Measurements from ENCODE around the gene RAB30.
A peak's percentile ranks its signal among the peaks of the same experiment; 100 is the strongest.

RAB30 gene

DNA sequence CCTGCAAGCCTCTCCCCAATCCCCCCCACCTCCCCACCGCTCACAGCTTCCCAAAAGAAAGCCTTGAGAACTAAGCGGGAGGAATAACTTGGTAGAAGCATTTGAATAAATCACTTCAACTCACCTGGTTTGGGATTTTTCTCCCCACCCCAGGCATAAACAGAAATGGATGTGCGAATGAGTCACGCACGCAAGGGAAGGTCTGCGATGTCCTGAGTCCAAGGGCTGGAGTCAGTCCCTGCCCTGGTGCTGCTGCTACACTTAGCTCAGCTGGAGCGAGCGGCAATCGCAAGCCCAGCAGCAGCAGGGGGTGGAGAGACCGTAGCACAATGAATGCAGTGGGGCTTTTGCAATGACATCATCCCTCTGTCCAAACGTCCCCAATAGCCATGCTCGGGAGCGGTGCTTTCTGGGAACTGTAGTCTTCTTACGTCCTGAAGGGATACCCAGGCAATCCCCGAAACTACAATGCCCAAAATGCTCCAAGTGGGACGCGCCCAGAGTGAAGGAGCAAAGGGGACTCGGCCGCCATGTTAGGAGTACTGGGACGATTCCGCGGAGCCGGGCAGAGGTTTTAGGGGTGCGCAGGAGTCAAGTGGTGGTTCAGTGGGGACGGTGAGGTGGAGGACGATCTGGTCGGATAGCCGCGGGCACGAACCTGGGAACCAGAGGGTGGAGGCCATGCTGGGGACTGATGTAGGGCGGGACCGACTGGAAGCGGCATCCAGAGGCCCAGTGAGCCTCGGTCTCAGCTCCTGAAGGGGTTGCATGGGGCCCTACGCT lies at the start of gene RAB30:
Gene RAB30, minus strand, starts transcription at position 331 of the 783 bp plus-strand sequence. CDS start 74,581 bp downstream, outside the sequence.
- DNase-seq (ENCODE audit: low spot score), result peak; percentile 99

DNA sequence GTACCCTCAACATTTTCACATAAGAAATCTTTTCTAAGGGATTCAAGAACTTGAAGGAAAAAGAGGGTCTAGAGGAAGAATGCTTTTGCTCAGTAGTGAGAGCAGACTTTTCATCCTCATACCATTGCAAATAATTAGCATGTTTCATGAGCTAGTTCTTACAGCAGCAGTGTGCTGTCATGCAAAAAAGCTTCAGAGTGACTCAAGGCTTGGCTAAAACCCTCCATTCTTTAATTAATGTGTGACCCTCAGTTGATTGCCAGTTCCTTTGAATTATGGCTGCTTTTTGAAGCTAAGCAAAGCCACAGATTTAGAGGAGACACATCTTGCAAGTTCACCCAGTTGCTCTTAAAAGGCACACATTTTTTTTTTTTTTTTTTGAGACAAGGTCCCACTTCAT lies 48.6 kb upstream of the RAB30 start:
- peak; percentile 15 for DNase-seq (ENCODE audit: low spot score)

DNA sequence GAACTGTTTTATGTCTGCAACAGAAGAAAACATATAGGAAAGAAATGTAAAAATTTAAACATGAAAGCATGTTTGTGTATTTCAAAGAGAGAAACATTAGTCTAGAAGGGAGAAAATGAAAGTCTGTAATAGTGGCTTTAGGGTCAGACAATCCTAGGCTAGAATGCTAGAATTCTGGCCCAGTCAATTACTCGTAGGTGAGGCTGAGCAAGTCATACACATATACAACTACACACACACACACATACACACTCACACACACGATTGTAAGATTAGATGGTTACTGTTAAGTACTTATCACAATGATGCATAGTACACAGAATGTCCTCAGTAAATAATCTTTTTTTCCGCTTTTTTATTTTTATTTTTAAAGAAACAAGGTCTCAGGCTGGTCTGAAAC lies 47.5 kb upstream of the RAB30 start:
- DNase-seq (ENCODE audit: low spot score), result no peak

GRCh38 chr11:83118814-83119213 lies 47.1 kb upstream of the RAB30 start:
- DNase-seq (ENCODE audit: low spot score), result no peak

- no peak for DNase-seq (ENCODE audit: low spot score)
Observed at GRCh38 chr11:83116015-83116641, 44.4 kb upstream of the RAB30 start.

GRCh38 chr11:83115551-83115950 lies 43.9 kb upstream of the RAB30 start:
- no peak for DNase-seq (ENCODE audit: low spot score)

GRCh38 chr11:83115026-83115425 lies 43.3 kb upstream of the RAB30 start:
- no peak for DNase-seq (ENCODE audit: low spot score)

GRCh38 chr11:83112886-83113285 lies 41.2 kb upstream of the RAB30 start:
- no peak for DNase-seq (ENCODE audit: low spot score)

- DNase-seq (ENCODE audit: low spot score), result no peak
Observed at GRCh38 chr11:83105168-83105567, 33.5 kb upstream of the RAB30 start.

GRCh38 chr11:83102834-83103233 lies 31.1 kb upstream of the RAB30 start:
- DNase-seq (ENCODE audit: low spot score), result no peak

DNA sequence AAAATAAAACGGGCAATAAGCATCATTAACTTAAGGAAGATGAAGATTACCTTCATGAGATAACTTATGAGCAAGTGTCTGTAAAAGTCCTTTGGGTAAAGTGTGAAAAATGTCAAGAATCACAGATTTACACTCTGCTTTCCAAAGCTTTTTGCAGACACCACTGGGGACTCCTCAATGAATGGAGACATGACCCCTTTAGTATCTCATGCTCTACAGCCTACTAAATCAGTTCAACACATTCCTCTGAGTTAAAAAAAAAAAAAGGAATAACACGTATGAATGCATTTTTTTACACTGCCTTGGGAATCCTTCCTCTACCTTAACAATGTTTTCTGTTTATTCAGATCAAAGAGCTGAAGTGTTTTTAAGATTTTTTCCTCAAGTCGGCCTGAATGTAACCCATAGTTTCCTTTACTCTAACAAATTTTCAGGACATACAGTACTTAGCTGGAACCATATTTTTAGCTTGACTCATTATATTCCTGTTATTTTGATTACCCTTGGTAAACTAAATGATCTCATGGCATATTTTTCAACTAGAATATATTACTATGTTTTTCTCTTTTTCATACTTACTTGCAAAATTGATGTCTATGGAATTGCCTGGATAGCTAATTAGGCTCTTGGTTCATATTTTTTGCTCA lies 25.9 kb upstream of the RAB30 start:
- no peak for DNase-seq (ENCODE audit: low spot score)

GRCh38 chr11:83093634-83094033 lies 21.9 kb upstream of the RAB30 start:
- no peak for DNase-seq (ENCODE audit: low spot score)

- no peak for DNase-seq (ENCODE audit: low spot score)
Observed at GRCh38 chr11:83092488-83093384, 21.0 kb upstream of the RAB30 start.

GRCh38 chr11:83088965-83089364 lies 17.3 kb upstream of the RAB30 start:
- DNase-seq (ENCODE audit: low spot score), result no peak

- DNase-seq (ENCODE audit: low spot score), result no peak
Observed at GRCh38 chr11:83087035-83087434, 15.3 kb upstream of the RAB30 start.

DNA sequence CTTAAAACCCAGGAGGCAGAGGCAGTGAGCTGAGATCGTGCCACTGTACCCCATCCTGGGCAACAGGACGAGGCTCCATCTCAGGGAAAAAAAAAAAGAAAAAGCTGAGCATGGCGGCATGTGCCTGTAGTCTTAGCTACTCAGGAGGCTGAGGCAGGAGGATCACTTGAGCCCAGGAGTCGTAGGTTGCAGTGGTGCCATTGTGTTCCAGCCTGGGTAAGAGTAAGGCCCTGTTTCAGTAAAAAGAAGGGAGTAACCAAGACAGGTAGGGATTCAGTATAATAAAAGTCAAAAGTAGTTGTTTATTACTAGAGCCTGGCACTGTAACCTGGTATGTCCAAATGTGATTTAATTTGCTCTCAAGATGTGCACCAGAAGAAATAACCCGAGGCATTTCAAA lies 8.1 kb upstream of the RAB30 start:
- DNase-seq (ENCODE audit: low spot score), result no peak

DNA sequence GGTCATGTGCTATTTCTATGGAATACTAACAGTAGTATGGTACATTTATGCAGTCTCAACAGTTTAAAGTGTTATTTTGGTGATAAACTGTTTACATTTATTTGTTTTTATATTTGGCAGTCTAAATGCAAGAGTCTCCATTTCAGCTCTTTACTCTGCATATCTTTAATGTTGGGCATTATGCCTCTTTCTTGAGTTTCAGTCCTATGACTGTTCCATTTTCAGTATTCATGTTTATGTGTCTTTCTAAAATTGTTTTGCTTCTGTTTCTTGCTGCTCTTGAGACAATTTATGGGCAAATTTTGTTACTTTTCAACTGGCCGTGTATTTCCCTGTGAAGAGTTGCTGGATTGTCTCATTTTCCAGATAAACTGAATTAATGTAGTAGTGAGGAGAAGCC lies 6.6 kb upstream of the RAB30 start:
- no peak for DNase-seq (ENCODE audit: low spot score)

DNA sequence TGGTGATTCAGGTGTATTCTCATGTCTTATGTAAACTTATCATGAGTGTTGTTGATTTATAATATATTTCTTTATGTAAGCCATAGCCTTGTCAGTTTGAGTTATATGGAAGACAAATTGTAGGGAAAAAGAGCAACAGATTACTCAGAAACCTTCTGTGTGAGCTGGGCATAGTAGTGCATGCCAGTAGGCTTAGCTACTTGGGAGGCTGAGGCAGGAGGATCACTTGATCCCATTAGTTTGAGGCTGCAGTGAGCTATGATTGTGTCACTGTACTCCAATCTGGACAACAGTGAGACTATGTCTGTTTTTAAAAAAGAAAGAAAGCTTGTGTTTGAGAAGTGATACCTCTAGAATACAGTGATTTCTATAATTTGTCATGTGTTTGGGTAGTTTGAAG lies 2.2 kb upstream of the RAB30 start:
- no peak for DNase-seq (ENCODE audit: low spot score)

DNA sequence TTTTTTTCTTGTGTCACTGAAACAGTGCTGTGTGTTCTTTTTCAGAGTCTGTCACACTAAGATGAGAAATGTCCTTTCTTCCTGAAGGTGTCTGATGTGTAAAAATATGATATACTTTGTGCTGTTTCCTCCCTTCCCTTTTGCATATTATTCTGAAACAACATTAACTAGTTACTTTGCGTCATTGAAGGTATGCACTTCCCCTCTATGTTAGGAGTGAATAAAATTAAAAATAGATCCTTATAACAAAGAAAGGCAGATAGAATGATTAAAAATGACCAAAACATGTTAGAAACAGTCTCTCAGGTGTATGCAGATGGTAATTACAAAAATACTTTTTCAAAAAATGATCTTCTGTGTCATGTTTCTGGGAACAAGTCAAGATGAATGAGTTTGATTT lies 1.6 kb upstream of the RAB30 start:
- no peak for DNase-seq (ENCODE audit: low spot score)

- DNase-seq (ENCODE audit: low spot score), result no peak
Observed at GRCh38 chr11:83072350-83073242, 899 bp upstream of the RAB30 start.
